B cell (primary cell): Measurements from ENCODE around the gene TMX4.

ENCODE experiments used
- CTCF ChIP-seq: fragments of 200-600 bp; IDR thresholded peaks from one replicate; pipeline ENCODE4 v1.8.0; 2022; ENCODE audit warnings: antibody characterized with exemption, mild to moderate bottlenecking
- EZH2 ChIP-seq: IDR thresholded peaks from 2 replicates; pipeline ENCODE4 v1.6.1; 2012; ENCODE audit warnings: borderline replicate concordance, low read depth, mild to moderate bottlenecking, moderate library complexity, low read length; ENCODE audit not compliant: insufficient read depth, poor library complexity, severe bottlenecking

GRCh38 chr20:8000796-8001195 lies 18.8 kb downstream of the TMX4 start:
- TF ChIP-seq CTCF (no peak), EZH2 (no peak)
